NCI-H2081 treated with DMSO at 0.1 percent for 48 hours (cell line): Measurements from ENCODE around the gene TMEM163.

Source experiments
- DNase-seq: peaks from one replicate; lab custom pipeline; 2025; lab: John Stamatoyannopoulos, UW

The TMEM163 gene

DNA sequence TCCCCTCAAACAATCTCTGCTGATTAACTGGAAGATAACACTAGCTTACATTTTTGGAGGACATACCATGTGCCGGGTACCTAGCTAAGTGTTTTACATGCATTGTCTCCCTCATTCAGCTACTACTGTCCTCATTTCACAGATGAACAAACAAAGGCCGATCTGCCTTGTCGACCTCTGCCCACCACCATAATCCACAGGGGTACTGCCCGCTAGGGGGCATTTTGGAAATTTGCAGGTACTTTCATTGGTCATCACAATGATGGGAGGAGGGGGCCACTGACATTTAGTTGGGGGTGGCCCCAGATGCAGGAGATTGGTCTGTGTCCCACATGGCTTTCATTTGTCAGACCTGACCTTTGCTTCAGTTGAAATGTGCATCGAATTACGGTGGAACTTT lies 3.9 kb upstream of the TMEM163 start:
- DNase-seq: no peak

DNA sequence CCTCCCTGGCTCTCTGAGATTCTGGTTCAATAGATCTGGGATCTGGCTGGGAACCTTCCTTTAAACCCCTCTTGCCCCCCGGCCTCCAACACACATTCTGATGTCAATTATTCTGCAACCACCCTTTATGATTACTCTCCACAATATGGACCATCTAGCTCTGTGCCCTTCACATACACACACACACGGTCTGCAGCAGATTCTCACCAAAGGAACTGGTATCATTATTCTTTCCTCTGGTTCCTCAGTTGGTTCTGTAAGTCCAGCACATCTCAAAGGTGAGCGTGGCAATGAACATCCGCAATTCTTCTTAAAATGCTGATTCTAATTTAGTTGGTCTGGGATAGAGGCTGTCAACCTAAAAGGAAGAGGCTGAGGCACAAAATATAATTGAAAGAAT lies 2.8 kb upstream of the TMEM163 start:
- DNase-seq: no peak

DNA sequence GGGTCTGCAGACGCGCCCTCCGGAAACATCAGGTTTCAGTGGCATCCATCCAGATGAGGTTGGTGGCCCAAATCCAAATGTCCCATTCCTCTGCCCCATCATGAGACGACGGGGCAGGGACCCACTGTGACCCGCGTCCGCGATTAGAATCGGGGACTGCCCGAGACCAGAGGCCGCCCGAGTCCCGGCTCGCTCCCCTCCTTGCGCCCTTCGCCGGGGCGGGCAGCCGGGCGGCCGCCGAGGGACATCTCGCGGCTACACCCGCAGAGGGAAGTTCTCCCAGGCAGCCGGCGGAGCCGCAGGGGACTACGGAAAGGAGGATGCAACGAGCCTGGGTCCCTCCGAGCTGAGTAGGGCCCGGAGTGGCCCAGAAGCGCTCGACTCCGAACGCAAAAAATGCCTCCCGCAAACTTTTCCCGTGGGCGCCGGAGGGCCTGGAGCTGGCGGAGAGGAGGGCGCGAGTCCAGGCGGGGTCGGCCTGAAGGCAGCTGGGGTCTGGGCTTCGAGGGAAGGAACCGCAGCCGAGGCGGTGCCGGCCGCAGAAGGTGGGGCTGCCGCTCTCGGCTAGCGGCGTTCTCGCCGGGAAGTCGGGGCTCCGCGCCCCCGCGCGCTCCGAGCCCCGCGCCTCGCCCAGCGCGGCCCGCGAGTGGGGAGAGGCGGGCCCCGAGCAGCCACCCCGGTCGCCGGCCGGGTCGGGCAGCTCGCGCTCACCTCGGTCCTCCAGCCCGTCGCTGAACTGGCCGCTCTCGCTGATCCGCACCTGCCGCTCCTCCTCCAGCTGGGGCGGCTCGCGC lies 580 bp downstream of the TMEM163 start:
- DNase-seq: no peak

DNA sequence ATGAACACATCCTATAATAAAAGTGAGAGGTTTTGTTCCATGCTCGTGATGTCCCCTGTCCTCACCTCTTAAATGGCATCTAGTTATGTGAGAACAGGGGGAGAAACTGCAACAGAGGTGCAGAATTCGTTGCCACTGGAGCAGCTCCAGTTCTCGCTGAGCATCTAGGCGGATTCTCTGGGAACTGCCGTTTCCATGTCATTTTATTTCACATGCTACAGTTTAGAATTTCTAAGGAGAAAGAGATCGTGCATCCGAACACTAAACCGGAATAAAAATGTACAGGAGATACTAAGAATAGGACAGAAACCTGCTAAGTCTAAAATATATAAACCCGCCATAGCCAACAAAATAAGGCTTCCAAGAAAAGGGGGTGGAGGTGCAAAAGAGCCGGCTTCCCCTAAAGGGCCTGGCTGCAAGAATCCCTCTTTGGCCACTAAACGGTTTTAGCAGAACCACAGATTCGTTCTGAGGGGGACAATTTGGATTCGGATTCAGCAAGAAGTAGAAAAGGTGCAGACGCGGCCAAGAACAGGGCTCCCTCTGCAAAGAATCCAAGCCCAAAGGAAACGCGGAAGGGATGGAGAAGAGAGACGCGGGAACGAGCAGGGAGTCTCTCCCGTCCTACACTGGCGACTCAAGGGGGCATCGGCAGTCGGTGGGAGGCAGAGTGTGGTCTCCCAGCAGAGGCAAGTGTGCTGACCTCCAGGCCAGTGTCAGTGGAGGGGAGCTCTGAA lies 1.3 kb downstream of the TMEM163 start:
- DNase-seq: no peak

DNA sequence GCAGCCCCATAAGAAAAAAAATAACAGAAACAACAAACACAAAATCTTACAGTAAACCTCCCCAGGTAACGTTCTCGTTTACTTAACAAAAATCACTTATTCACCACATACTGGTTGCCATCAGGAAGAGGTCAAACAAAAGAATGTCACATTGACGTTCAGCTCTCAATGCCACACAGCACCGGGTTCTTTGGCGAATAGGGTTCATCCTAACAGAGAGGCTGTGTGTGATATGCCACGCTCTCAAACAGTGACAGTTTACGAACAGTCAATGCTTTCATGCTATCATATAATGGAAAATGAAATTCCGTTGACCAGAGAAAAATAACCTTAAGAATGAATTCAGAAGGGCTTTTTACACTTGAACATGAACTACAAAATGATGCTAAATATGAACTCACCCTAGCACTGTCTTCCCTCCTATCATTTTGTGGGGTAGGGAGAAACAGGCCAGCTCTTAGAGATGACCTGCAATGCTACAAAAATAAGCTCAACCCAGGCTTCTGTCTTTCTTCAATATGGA lies 2.0 kb downstream of the TMEM163 start:
- DNase-seq: no peak

DNA sequence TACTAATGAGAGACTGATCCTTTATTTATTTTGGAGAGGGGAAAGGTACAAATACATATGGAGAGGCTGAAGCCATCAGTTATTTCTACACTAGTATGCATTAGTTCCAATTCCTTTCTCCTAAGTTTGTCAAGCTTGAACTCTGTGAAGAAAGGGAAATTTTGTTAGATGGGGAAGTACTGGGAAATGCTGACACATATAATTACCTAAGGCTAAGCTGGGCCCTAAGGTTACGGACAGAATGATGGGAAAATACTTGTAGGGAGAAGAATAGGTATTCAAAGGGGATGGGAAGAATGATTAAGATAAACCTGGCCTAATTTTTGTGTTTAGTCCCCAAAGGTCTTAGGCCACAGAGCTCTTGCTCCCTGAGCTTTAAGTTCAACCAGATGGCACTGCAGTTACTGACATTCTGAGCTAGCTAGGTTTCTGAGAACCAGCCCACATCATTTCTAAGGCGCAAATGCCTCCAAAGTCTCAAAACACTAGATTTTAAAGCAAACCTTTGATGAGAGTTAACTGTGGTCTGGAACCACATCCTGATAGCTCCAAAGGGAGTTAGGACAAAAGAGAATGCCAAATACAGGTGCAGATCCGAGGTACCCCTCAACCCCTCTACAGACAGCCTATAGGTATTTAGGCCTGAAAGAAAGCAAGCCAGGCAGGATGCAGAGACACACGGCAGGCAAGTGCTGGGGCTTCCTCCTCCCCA lies 2.7 kb downstream of the TMEM163 start:
- no peak for DNase-seq

DNA sequence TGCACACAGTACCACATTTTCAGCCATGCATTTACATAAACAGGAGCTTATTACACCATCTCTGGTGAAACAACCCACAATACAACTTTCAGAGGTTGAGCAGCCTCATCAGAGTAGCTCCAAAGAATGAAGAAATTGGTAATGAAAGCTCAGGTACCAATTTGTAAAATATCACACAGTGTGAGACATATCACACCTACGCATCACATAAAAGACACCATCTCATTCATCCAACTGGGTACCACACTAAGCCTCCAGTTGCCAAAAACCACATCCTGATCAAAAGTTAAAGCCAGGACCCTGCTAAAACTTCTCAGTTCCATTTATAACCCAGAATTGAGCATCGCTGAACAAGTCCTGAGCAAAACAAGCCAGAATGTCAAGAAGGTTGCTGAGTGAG lies 4.6 kb downstream of the TMEM163 start:
- DNase-seq: no peak

DNA sequence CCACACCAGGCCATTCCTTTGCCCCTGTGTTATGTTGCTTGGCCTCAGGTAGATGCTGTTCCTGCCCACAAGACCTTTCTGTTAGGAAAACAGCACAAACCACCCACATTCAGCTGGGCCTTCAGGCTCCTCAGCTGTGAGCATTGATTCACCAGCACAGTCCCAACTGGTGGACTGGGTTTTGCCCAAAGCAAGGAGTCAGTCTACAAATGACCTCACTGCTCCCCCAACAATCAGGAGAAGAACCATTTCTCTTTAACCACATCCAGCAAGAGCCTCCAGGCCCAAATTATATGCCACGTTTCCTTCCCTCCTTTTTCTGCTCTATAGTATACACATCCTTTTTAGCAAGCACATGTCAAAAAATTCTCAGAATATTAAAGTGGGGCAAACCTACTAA lies 5.2 kb downstream of the TMEM163 start:
- DNase-seq: no peak

DNA sequence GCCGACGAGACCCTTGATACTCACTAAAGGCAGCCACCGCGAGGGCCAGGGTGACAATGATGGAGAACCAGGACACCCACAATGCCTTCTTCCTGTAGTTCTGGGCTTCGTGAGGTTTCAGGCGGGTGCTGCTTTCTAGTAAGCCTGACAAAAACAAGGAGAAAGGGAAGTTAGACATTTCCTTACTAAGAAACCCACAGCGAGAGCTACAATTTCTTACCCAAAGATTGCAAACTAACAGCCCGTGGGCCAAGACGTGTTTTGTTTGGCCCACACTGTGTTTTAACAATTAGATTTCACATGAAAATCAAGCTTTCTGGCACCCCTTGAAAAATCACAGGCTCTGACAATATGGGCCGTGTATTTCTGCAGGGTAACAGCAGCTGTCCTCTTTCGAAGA lies 5.6 kb downstream of the TMEM163 start:
- no peak for DNase-seq

DNA sequence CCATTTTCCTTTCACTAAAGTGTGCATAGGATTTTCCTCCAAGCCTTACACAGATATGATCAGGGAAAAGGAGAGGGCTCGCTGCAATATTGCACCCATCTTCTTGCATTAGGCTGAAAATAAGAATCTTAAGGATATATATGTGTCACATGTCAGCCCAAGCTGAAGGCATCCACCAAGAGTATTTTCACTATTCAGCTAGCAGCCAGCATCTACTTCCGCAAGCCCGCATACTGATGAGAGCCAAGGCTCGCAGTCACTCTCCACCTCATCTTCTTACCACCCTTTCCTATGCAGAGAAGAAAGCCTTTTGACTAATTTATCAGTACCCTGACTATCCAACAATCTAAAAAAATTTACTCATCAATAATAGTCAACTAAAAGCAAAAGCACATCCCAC lies 6.1 kb downstream of the TMEM163 start:
- DNase-seq: no peak

DNA sequence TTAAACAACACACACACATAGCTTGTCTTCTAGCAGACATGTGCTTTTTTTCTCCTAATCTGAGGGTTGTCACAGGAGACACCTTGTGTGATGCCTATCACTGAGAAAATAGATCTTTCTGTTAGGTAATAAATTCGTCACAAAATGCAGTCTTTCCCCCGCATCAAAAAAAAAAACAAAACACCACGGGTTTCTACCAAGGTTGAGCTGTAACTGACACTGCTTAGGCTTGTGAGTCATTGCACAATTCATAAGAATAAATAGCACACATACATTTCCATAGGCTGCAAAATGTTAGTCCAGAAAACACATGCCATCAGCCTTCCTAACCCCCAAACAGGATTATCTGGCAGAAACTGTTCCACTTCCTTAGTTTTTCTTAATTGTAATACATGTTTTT lies 6.5 kb downstream of the TMEM163 start:
- no peak for DNase-seq

DNA sequence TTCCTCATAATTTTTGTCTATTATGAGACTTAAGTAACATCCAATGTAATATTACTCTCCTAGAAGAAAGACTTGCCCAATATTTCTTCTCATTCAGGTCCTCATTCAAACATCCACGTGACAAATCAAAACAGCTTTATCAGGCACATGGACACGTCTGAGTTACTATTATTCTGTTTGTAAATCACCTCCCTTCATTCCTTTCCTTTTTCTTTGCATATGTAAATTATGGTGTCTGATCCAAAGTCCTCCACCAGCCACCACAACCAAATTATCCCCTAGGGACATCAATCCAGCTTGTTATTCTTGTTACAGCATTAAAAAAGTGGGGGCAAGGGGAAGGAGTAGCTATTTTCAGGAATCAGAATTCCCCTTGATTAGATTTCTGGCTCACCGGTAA lies 7.1 kb downstream of the TMEM163 start:
- no peak for DNase-seq

DNA sequence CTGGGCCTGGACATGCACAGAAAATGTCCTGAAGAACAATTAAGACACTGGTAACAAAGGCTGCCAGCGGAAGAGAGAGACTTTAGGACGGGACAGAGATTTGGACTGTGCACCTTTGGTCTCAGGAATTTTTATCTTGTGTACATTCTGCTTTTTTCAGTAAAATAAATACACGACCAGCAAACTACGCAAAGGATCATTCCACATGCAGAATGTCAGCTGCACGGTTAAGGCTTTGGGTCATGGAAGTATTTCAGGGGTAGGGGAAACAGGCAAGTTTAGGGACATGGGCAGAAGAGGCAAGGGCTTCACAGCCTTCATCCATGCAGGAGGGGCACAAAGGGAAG lies 11.5 kb downstream of the TMEM163 start:
- DNase-seq: no peak

DNA sequence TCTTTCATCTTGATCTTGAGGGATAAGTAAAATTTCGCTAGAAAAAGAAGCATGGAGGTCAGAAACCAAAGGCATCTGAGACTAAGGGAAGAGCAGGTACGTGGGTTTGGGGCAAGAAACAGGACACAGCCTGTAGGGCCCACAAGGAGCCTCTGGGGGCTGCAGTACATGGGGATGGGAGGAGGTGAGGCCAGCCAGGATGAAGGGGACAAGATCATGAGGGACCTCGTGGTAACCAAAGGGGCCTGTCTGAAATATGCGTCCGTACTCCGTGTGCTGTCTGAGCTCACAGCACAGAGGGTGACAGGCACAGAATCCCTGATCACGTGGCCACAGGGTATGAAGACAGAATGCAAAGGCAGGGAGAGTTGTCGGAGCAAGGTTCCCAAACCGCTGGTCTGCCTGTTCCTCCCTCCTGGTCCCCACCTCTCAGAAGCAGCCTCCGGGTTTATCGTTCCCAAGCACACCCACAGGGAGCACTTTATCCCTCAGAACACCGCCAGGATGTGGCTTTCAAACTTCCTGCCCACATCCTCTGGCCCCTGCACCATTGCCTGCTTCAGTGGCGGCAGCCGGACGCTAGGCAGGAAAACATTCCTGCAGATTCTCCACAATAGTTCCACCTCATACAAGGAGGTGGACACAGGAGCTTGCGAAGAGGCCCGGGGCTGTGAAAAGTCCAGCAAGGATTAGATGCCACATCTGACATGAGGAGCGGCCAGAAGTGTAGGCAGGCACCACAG lies 12.0 kb downstream of the TMEM163 start:
- no peak for DNase-seq

DNA sequence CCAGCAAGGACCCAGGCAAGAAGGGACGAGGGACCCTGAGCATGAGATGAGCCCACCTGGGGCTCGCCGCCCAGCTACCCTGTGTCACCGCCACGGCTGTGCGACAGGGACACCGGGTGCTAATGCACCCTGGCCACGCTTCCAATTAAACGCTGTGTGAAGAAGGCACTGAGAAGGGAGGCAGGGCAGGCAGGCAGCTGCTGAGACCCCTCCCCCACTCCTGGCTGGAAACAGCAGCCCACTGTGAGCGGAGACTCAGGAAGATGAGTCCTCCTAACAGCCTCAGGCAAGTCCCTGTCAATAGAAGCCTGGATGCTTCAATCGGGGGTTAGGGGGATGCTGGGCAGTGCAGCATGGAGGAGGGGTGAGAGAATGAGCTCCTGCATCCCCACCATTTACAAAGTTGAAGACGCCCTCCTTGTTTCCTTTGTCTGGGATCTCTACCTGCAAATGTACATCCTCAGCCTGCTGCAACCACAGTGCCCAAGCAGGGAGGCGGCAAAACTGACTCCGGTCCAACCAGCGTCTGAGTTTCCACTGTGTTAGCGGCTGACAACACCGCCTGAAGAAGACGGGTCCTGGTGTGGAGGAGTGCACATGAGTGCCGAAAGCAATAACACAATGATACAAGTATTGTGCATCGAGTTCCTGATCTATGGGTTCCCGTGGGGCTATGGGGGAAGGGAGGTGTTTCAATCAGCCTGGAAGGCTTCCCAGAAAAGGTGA lies 12.8 kb downstream of the TMEM163 start:
- DNase-seq: no peak

DNA sequence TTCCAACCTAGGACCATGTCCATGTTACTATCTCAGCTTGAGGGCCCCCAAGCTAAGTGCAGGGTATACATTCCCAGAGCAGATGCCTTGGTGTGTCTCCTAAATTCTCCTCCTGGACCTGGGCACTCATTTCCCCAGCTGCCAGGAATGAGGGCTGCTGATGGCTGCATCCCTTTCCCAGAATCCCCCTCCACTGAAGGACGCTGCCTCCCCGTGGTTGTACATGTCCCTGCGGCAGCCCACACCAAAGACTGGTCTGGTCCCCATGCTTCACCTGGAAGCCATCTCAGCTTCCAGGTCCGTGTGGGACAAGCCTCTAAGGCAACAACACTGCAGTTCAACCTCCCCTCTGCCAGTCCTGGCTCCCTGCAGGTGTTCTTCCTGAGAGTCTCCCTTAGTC lies 14.6 kb downstream of the TMEM163 start:
- DNase-seq: no peak

DNA sequence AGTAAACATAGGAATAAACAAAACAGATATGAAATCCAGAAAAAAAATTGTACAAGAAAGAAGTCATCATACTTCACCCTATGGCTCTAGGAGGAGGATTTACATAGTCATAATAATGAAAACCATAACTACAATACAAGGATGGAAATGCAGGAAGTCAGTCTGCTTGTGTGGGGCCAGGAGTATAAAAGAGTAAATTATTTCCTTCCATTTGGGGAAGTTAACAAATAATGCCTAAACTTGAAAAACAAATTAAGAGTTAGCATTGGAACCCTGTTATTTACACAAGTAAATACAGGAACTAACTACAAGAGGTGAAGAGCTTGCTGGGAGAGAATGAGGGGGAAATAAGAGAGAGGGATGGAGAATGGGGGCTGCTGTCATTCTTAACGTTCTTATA lies 15.4 kb downstream of the TMEM163 start:
- DNase-seq: no peak

DNA sequence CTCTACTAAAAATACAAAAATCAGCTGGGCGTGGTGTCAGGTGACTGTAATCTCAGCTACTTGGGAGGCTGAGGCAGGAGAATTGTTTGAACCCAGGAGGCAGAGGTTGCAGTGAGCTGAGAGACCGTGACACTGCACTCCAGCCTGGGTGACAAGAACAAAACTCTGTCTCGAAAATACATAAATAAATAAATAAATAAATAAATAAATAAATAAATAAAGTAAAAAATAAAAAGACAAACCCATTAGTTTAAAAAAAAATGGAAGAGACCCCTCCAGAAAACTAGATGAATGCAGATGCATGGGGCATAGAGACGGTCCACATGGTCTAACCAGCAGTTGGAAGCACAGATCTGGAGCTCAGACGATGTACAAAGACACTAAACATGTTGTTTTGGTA lies 18.1 kb downstream of the TMEM163 start:
- DNase-seq: no peak

DNA sequence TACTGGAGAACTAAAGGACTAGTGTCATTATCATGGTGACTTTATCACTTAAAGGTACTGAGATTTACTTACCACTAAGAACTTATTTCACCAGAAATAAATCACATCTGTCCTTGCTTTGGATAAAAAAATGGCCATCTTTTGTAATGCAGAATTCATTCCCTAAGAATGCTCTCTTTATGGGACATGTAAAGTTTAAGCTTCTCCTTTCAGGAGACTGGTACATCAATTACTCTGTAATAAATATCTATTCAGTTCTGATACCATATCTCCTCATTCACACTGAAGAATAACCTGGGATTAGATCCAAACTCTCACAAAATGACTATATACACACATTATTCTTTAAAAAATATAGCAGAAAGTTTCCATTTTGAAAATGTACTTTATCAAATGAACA lies 24.4 kb downstream of the TMEM163 start:
- no peak for DNase-seq

DNA sequence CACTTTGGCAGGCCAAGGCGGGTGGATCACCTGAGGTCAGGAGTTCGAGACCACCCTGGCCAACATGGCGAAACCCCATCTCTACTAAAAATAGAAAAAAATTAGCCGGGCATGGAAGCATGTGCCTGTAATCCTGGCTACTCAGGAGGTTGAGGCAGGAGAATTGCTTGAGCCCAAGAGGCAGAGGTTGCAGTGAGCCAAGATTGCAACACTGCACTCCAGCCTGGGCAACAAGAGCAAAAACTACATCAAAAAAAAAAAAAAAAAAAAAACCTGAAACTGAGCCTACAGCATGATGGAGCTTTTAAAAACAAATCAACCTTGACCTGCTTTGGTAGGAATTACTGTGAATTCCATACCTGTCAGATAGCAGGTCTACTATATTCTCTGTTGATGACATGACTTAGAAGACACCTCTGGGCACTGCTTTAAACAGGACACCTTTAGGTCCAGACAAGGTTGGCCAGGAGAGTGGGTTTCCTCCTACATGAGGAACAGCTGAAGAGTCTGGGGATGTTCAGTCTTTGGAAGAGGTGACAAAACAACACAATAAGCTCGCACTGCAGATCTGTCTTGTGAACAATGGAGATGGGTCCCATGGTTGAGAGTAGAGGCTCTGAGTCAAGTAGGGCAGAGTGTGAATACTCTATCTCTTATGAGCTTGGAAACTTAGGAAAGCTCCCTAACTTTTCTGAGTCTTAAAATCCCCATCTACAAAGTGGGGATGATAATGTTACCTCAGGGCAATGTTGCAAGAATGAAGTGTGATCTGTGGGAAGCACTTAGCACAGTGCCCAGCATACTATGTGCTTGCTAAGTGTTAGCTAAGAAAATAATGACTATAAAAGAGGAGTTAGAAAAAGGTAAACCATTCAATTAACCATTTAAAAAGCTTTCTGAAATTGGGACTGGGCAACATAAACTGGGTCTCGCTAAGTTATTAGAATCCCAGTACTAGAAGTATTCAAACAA lies 25.2 kb downstream of the TMEM163 start:
- DNase-seq: no peak
